GM23248 (cell line): ENCODE measurements around the gene SLC2A6. TPM values are rescaled to one million over a fixed set of nuclear protein-coding genes. Genes with fewer than 3 reads are reported as not detected.

Experiments
- DNase-seq: peaks from one replicate; pipeline ENCODE4 v3.0.0-alpha.2; 2015
- H2AFZ ChIP-seq: fragments of 200-600 bp; sonication (generic); 2 replicates; pipeline ENCODE4 v1.6.1; 2016; ENCODE audit warnings: antibody characterized with exemption
- H3F3A ChIP-seq: fragments of 200-600 bp; sonication (generic); 2 replicates; pipeline ENCODE4 v1.6.1; 2016; ENCODE audit warnings: mild to moderate bottlenecking, antibody characterized with exemption, mixed run types; ENCODE audit not compliant: insufficient read depth
- H3K27ac ChIP-seq: fragments of 200-600 bp; sonication (generic); 2 replicates; pipeline ENCODE4 v1.5.1; 2016; ENCODE audit warnings: mild to moderate bottlenecking
- H3K27me3 ChIP-seq: fragments of 200-600 bp; sonication (generic); replicated peaks from 2 replicates; pipeline ENCODE4 v1.6.1; 2016; ENCODE audit warnings: mild to moderate bottlenecking; ENCODE audit not compliant: insufficient read depth
- H3K36me3 ChIP-seq: fragments of 200-600 bp; sonication (generic); 2 replicates; pipeline ENCODE4 v1.6.1; 2016; ENCODE audit warnings: low read depth, mild to moderate bottlenecking
- H3K4me1 ChIP-seq: fragments of 200-600 bp; sonication (generic); 2 replicates; pipeline ENCODE4 v1.6.1; 2016; ENCODE audit warnings: mild to moderate bottlenecking; ENCODE audit not compliant: insufficient read depth
- H3K4me2 ChIP-seq: fragments of 200-600 bp; sonication (generic); one replicate; pipeline ENCODE4 v1.6.1; 2016; ENCODE audit warnings: mild to moderate bottlenecking; ENCODE audit not compliant: unreplicated experiment
- H3K4me3 ChIP-seq: fragments of 200-600 bp; sonication (generic); 2 replicates; pipeline ENCODE4 v1.5.1; 2016; ENCODE audit warnings: mild to moderate bottlenecking
- H3K79me2 ChIP-seq: fragments of 200-600 bp; sonication (generic); 2 replicates; pipeline ENCODE4 v1.6.1; 2016; ENCODE audit warnings: mild to moderate bottlenecking; ENCODE audit not compliant: insufficient read depth
- H3K9ac ChIP-seq: fragments of 200-600 bp; sonication (generic); 2 replicates; pipeline ENCODE4 v1.6.1; 2016; ENCODE audit warnings: mild to moderate bottlenecking
- H3K9me2 ChIP-seq: fragments of 200-600 bp; sonication (generic); 2 replicates; pipeline ENCODE4 v1.6.1; 2016; ENCODE audit warnings: mixed run types, mild to moderate bottlenecking, moderate library complexity; ENCODE audit not compliant: insufficient read depth
- H3K9me3 ChIP-seq: fragments of 200-600 bp; sonication (generic); one replicate; pipeline ENCODE4 v1.6.1; 2017; ENCODE audit warnings: low read depth
- H4K20me1 ChIP-seq: fragments of 200-600 bp; sonication (generic); 2 replicates; pipeline ENCODE4 v1.6.0; 2016; ENCODE audit not compliant: insufficient read depth
- EZH2 ChIP-seq: fragments of 200-600 bp; sonication (generic); IDR thresholded peaks from 2 replicates; pipeline ENCODE4 v1.6.1; 2018; ENCODE audit warnings: antibody characterized with exemption, mild to moderate bottlenecking; ENCODE audit not compliant: insufficient read depth, poor library complexity, severe bottlenecking
- EZH2phosphoT487 ChIP-seq: fragments of 200-600 bp; sonication (generic); IDR thresholded peaks from 2 replicates; pipeline ENCODE4 v1.6.1; 2018; ENCODE audit warnings: antibody characterized with exemption, moderate library complexity, mild to moderate bottlenecking, low read depth; ENCODE audit not compliant: insufficient read depth
- WGBS, 2 experiments: methylation state at CpG; one replicate each; pipeline ENCODE4 v1.1.6; 2015 to 2017; ENCODE audit warnings: low lambda C conversion rate in 2 of 2, low coverage in 1 of 2; ENCODE audit errors: missing lambda C conversion rate in 2 of 2; 5-methylcytosine and 5-hydroxymethylcytosine counted together
- in situ Hi-C: fragments of 300-500 bp; cut with MboI; formaldehyde crosslinking; loops from 2 replicates; pipeline ENCODE4 v1.15.0; 2020
- polyA plus RNA-seq: library from polyadenylated mRNA; unstranded; fragments of >200 nt; fragmentation: Nextera tagmentation; extraction: Ambion mirVana; gene quantifications from 2 replicates; pipeline ENCODE4 v1.2.1, GENCODE V29; 2016
- total RNA-seq: library from RNA; depleted of rRNA; stranded (reverse); fragments of >200 nt; shearing (Covaris generic); gene quantifications from 2 replicates; pipeline ENCODE4 v1.2.3, GENCODE V29; 2014

The SLC2A6 gene
- total and polyA plus RNA-seq, 2 experiments from 2014 or later = 6.8 to 12.0 TPM

- in situ Hi-C loops = no loop called here
- Histone ChIP-seq H3K79me2 (no peaks in the 10 kb centered on the region), H3F3A (no peaks in the 10 kb centered on the region), H3K9me3 (no peaks in the 10 kb centered on the region), H3K36me3 (no peaks in the 10 kb centered on the region), H3K9me2 (no peaks in the 10 kb centered on the region), H3K4me3 (no peak overlapping the region), H3K4me2 (no peak overlapping the region), H3K4me1 (no peaks in the 10 kb centered on the region), H3K9ac (no peak overlapping the region), H2AFZ (no peak overlapping the region), H3K27me3 (no peaks in the 10 kb centered on the region), H4K20me1 (no peaks in the 10 kb centered on the region), H3K27ac (no peak overlapping the region)
- TF ChIP-seq EZH2phosphoT487 (no peak), EZH2 (no peak)
- 86 to 91% methylated on average over 15 to 20 of the region's 20 CpGs for WGBS, 2 experiments
- no peak for DNase-seq
Measured at GRCh38 chr9:133473743-133474142, 5.2 kb downstream of the SLC2A6 start.

GRCh38 chr9:133472753-133473378, 6.0 kb downstream of the SLC2A6 start:
- Histone ChIP-seq H3K4me3 (no peak overlapping the region), H3K9me2 (no peaks in the 10 kb centered on the region), H4K20me1 (no peaks in the 10 kb centered on the region), H3K9me3 (no peaks in the 10 kb centered on the region), H2AFZ (no peak overlapping the region), H3K27ac (no peak overlapping the region), H3K4me2 (no peak overlapping the region), H3F3A (no peaks in the 10 kb centered on the region), H3K79me2 (no peaks in the 10 kb centered on the region), H3K27me3 (no peaks in the 10 kb centered on the region), H3K4me1 (no peaks in the 10 kb centered on the region), H3K36me3 (no peaks in the 10 kb centered on the region), H3K9ac (no peak overlapping the region)
- TF ChIP-seq EZH2 (no peak), EZH2phosphoT487 (no peak)
- no peak for DNase-seq
- in situ Hi-C loops = no loop called here
- 77 to 84% methylated on average over 14 to 19 of the region's 19 CpGs for WGBS, 2 experiments

GRCh38 chr9:133472277-133472645, 6.6 kb downstream of the SLC2A6 start:
- H3K4me2 ChIP-seq = no peak overlapping the region
- no peaks in the 10 kb centered on the region for H3K9me2 ChIP-seq
- no peaks in the 10 kb centered on the region for H4K20me1 ChIP-seq
- no peaks in the 10 kb centered on the region for H3F3A ChIP-seq
- H3K4me3 ChIP-seq = no peak overlapping the region
- H3K9me3 ChIP-seq = no peaks in the 10 kb centered on the region
- H2AFZ ChIP-seq = no peak overlapping the region
- no peak for DNase-seq
- in situ Hi-C loops = no loop called here
- no peak overlapping the region for H3K27ac ChIP-seq
- TF ChIP-seq EZH2 = no peak
- no peak for TF ChIP-seq EZH2phosphoT487
- 84 to 85% methylated on average over 10 to 11 of the region's 11 CpGs for WGBS, 2 experiments
- no peaks in the 10 kb centered on the region for H3K36me3 ChIP-seq
- no peak overlapping the region for H3K9ac ChIP-seq
- no peaks in the 10 kb centered on the region for H3K4me1 ChIP-seq
- no peaks in the 10 kb centered on the region for H3K27me3 ChIP-seq
- no peaks in the 10 kb centered on the region for H3K79me2 ChIP-seq

GRCh38 chr9:133471551-133472276, 7.2 kb downstream of the SLC2A6 start:
- no peak for DNase-seq
- no peaks in the 10 kb centered on the region for H3F3A ChIP-seq
- no peak overlapping the region for H3K9ac ChIP-seq
- WGBS, 2 experiments = 79 to 83% methylated on average over 23 to 27 of the region's 27 CpGs
- TF ChIP-seq EZH2phosphoT487 (no peak), EZH2 (no peak)
- H3K4me1 ChIP-seq = no peaks in the 10 kb centered on the region
- no peaks in the 10 kb centered on the region for H3K36me3 ChIP-seq
- H3K27ac ChIP-seq = no peak overlapping the region
- H3K4me3 ChIP-seq = no peak overlapping the region
- H3K9me2 ChIP-seq = no peaks in the 10 kb centered on the region
- no peaks in the 10 kb centered on the region for H4K20me1 ChIP-seq
- H2AFZ ChIP-seq = no peak overlapping the region
- no peak overlapping the region for H3K4me2 ChIP-seq
- H3K9me3 ChIP-seq = no peaks in the 10 kb centered on the region
- H3K27me3 ChIP-seq = no peaks in the 10 kb centered on the region
- no peaks in the 10 kb centered on the region for H3K79me2 ChIP-seq
- in situ Hi-C loops = no loop called here
